ENCODE results near the gene TRAPPC8. TPM values are rescaled to one million over a fixed set of nuclear protein-coding genes. Genes with fewer than 3 reads are reported as not detected.
"Not testable (repeated sequence)": the region's sequence is repeated elsewhere in the genome, so short reads cannot be mapped to it uniquely, and the experiment has no call there.

TRAPPC8 gene
- total RNA-seq, 2 experiments from 2014 or later: 24.4 to 26.3 TPM

DNA sequence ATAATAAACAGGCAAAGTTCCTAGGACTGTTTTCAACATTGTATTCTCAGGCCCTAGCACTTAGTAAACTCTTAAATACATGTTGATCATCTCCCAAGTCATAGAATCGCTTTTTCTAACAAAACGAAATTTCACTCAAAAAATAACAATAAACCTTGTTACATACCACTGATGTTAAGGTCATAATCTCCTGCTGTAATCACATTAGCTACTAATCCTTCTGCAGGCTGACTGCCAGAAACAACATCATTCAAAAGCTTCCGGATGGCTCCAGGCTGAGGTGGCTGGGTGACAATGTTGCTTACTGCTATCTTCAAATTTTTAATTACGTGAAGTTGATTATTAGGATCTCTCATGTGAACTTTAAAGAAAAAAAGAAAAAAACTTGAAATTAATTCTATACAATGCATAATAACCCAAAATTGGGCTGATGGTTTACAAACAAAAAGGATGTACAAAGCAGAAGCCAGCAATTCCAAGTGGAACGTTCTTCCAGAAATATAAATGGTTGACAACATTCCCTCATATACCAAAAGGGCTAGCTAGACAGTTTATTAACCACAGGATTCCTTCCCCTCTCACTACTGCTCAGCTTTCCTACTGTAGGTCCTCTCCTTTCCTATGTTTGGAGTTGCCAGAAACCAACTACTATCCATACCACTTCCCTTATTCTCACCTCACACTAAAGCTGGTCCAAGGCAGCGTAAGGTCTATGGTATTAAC is 11.6 kb downstream of the TRAPPC8 start:
- Mint-ChIP-seq H3K27ac (peak overlapping the region; percentile 14), H3K27me3 (no peaks in the 10 kb centered on the region), H3K9me3 (no peaks in the 10 kb centered on the region), H3K4me3 (no peak overlapping the region), H3K4me1 (ENCODE audit: low read depth) (peaks cover 10% of the 10 kb centered on the region), H3K36me3 (ENCODE audit: low read depth) (peaks cover 40% of the 10 kb centered on the region)
- Histone ChIP-seq H3K9me3 (ENCODE audit: control insufficient read depth in 1 of 2, insufficient read depth in 1 of 2, low read length in 2 of 2) (no peaks in the 10 kb centered on the region), H3K4me3 (ENCODE audit: low read length) (no peak overlapping the region), H3K27me3 (ENCODE audit: control insufficient read depth in 1 of 2, insufficient read depth in 2 of 2, low read length in 2 of 2) (no peaks in the 10 kb centered on the region), H3K27ac (ENCODE audit: low read depth in 1 of 2, low read length in 2 of 2) (no peak overlapping the region), H3K36me3 (ENCODE audit: insufficient read depth, low read length) (peaks cover 56% of the 10 kb centered on the region), H3K4me1 (ENCODE audit: insufficient read depth, low read length) (no peaks in the 10 kb centered on the region)
- no peak for ATAC-seq (ENCODE audit: poor library complexity)
- DNase-seq: no peak
- intact Hi-C loops (cut with DNase I, micrococcal nuclease): no loop called here
- ChIA-PET CTCF (interaction anchor here (0.7 to 1.1 kb wide), 2 partner anchors 21 to 26 kb away, joined by 3 to 4 read pairs; no protein-coding TSS in a partner anchor), POLR2A (interaction anchor here (1.7 kb wide), 1 partner anchor 11 kb away, joined by 4 read pairs; the partner anchor contains the start of gene TRAPPC8)
- TF ChIP-seq, protein P1, sequence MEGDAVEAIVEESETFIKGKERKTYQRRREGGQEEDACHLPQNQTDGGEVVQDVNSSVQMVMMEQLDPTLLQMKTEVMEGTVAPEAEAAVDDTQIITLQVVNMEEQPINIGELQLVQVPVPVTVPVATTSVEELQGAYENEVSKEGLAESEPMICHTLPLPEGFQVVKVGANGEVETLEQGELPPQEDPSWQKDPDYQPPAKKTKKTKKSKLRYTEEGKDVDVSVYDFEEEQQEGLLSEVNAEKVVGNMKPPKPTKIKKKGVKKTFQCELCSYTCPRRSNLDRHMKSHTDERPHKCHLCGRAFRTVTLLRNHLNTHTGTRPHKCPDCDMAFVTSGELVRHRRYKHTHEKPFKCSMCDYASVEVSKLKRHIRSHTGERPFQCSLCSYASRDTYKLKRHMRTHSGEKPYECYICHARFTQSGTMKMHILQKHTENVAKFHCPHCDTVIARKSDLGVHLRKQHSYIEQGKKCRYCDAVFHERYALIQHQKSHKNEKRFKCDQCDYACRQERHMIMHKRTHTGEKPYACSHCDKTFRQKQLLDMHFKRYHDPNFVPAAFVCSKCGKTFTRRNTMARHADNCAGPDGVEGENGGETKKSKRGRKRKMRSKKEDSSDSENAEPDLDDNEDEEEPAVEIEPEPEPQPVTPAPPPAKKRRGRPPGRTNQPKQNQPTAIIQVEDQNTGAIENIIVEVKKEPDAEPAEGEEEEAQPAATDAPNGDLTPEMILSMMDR (IDR thresholded peaks at IDR 0.05): no peak

DNA sequence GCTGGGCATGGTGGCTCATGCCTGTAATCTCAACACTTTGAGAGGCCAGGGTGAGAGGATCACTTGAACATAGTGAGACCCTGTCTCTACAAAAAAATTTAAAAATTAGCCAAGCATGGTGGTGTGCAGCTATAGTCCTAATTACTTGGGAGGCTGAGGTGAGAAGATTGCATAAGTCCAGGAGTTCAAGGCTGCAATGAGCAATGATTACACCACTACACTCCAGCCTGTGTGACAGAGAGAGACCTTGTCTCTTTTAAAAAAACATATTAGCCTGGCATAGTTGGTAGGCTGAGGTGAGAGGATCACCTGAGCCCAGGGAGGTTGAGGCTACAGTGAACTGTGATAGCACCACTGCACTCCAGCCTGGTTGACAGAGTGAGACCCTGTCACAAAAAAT is 13.7 kb downstream of the TRAPPC8 start:
- TF ChIP-seq, protein P1 (IDR thresholded peaks at IDR 0.05): no peak
- no peaks in the 10 kb centered on the region for H3K9me3 Mint-ChIP-seq
- H3K4me1 Mint-ChIP-seq (ENCODE audit: low read depth): peaks cover 21% of the 10 kb centered on the region
- Histone ChIP-seq H3K27ac (ENCODE audit: low read depth in 1 of 2, low read length in 2 of 2) (no peak overlapping the region), H3K4me3 (ENCODE audit: low read length) (no peak overlapping the region), H3K36me3 (ENCODE audit: insufficient read depth, low read length) (peaks cover 49% of the 10 kb centered on the region), H3K27me3 (ENCODE audit: control insufficient read depth in 1 of 2, insufficient read depth in 2 of 2, low read length in 2 of 2) (no peaks in the 10 kb centered on the region), H3K4me1 (ENCODE audit: insufficient read depth, low read length) (no peaks in the 10 kb centered on the region), H3K9me3 (ENCODE audit: control insufficient read depth in 1 of 2, insufficient read depth in 1 of 2, low read length in 2 of 2) (no peaks in the 10 kb centered on the region)
- DNase-seq (no peak), ATAC-seq (ENCODE audit: poor library complexity) (no peak)
- no peaks in the 10 kb centered on the region for H3K27me3 Mint-ChIP-seq
- POLR2A ChIA-PET: no interaction called here
- H3K36me3 Mint-ChIP-seq (ENCODE audit: low read depth): peaks cover 57% of the 10 kb centered on the region
- CTCF ChIA-PET: no interaction called here
- intact Hi-C loops (cut with DNase I, micrococcal nuclease): no loop called here
- no peak overlapping the region for H3K4me3 Mint-ChIP-seq
- no peak overlapping the region for H3K27ac Mint-ChIP-seq

DNA sequence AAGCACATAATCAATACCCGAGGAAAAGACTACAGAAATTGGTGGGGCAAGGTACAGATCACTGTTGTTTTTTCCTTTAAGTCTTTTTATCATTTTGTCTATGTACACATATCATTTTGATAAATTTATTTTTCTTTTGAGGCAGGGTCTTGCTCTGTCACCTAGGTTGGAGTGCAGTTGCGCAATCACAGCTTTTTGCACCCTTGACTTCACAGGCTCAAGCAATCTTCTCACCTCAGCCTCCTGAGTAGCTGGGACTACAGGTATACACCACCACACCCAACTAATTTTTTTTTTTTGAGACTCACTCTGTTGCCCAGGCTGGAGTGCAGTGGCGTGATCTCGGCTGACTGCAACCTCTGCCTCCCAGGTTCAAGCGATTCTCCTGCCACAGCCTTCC is 15.9 kb downstream of the TRAPPC8 start:
- H3K9me3 Mint-ChIP-seq; H3K27me3 Mint-ChIP-seq; DNase-seq; H3K27me3 ChIP-seq (ENCODE audit: control insufficient read depth in 1 of 2, insufficient read depth in 2 of 2, low read length in 2 of 2); H3K4me3 Mint-ChIP-seq; POLR2A ChIA-PET; H3K27ac Mint-ChIP-seq; intact Hi-C loops (cut with DNase I, micrococcal nuclease); H3K27ac ChIP-seq (ENCODE audit: low read depth in 1 of 2, low read length in 2 of 2); CTCF ChIA-PET; H3K4me1 ChIP-seq (ENCODE audit: insufficient read depth, low read length); H3K4me3 ChIP-seq (ENCODE audit: low read length); H3K9me3 ChIP-seq (ENCODE audit: control insufficient read depth in 1 of 2, insufficient read depth in 1 of 2, low read length in 2 of 2); ATAC-seq (ENCODE audit: poor library complexity): not testable (repeated sequence)
- Mint-ChIP-seq H3K4me1 (ENCODE audit: low read depth) (peaks cover 20% of the 10 kb centered on the region), H3K36me3 (ENCODE audit: low read depth) (peaks cover 67% of the 10 kb centered on the region)
- peaks cover 43% of the 10 kb centered on the region for H3K36me3 ChIP-seq (ENCODE audit: insufficient read depth, low read length)

DNA sequence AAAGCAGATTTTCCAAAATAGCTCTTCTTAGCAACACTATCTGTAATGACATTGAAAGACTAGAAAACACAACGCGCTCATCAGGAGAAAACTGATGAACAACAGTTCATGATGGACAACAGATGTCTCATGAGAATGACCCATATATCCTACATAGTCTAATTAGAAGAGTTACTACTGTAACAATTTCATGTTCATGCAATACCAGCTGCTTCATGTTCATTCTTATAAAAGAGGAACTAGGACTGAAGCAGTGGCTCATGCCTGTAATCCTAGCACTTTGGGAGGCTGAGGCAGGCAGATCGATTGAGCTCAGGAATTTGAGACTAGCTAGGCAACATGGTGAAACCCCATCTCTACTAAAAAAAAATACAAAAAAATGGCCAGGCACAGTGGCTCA is 22.7 kb downstream of the TRAPPC8 start:
- H3K4me1 Mint-ChIP-seq (ENCODE audit: low read depth): peaks cover 15% of the 10 kb centered on the region
- DNase-seq: no peak
- no peak overlapping the region for H3K4me3 Mint-ChIP-seq
- intact Hi-C loops (cut with DNase I, micrococcal nuclease): no loop called here
- H3K9me3 Mint-ChIP-seq: no peaks in the 10 kb centered on the region
- TF ChIP-seq, protein P1 (IDR thresholded peaks at IDR 0.05): no peak
- Histone ChIP-seq H3K27me3 (ENCODE audit: control insufficient read depth in 1 of 2, insufficient read depth in 2 of 2, low read length in 2 of 2) (no peaks in the 10 kb centered on the region), H3K36me3 (ENCODE audit: insufficient read depth, low read length) (peaks cover 35% of the 10 kb centered on the region), H3K4me1 (ENCODE audit: insufficient read depth, low read length) (no peaks in the 10 kb centered on the region), H3K9me3 (ENCODE audit: control insufficient read depth in 1 of 2, insufficient read depth in 1 of 2, low read length in 2 of 2) (no peaks in the 10 kb centered on the region), H3K27ac (ENCODE audit: low read depth in 1 of 2, low read length in 2 of 2) (no peak overlapping the region), H3K4me3 (ENCODE audit: low read length) (no peak overlapping the region)
- no peak for ATAC-seq (ENCODE audit: poor library complexity)
- ChIA-PET POLR2A (no interaction called here), CTCF (interaction anchor here (1.2 kb wide), 1 partner anchor 14 kb away, joined by 4 read pairs; no protein-coding TSS in a partner anchor)
- H3K36me3 Mint-ChIP-seq (ENCODE audit: low read depth): peaks cover 70% of the 10 kb centered on the region
- H3K27ac Mint-ChIP-seq: no peak overlapping the region
- no peaks in the 10 kb centered on the region for H3K27me3 Mint-ChIP-seq

DNA sequence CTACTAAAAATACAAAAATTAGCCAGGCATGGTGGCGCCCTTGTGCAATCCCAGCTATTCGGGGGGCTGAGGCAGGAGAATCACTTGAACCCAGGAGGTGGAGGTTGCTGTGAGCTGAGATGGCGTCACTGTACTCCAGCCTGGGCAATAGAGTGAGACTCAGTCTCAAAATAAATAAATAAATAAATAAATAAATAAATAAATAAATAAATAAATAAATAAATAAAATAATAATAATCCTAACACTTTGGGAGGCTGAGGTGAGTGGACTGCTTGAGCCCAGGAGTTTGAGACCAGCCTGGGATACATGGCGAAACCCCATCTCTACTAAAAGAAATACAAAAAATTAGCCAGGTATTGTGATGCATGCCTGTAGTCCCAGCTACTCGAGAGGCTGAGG is 23.6 kb downstream of the TRAPPC8 start:
- H3K36me3 ChIP-seq (ENCODE audit: insufficient read depth, low read length): peaks cover 38% of the 10 kb centered on the region
- DNase-seq; CTCF ChIA-PET; H3K9me3 ChIP-seq (ENCODE audit: control insufficient read depth in 1 of 2, insufficient read depth in 1 of 2, low read length in 2 of 2); H3K27me3 ChIP-seq (ENCODE audit: control insufficient read depth in 1 of 2, insufficient read depth in 2 of 2, low read length in 2 of 2); H3K27me3 Mint-ChIP-seq; ATAC-seq (ENCODE audit: poor library complexity); intact Hi-C loops (cut with DNase I, micrococcal nuclease); H3K4me3 Mint-ChIP-seq; POLR2A ChIA-PET; H3K27ac ChIP-seq (ENCODE audit: low read depth in 1 of 2, low read length in 2 of 2); H3K9me3 Mint-ChIP-seq; H3K27ac Mint-ChIP-seq; H3K4me3 ChIP-seq (ENCODE audit: low read length); H3K4me1 ChIP-seq (ENCODE audit: insufficient read depth, low read length): not testable (repeated sequence)
- H3K4me1 Mint-ChIP-seq (ENCODE audit: low read depth): peaks cover 15% of the 10 kb centered on the region
- peaks cover 69% of the 10 kb centered on the region for H3K36me3 Mint-ChIP-seq (ENCODE audit: low read depth)

Data from CD4-positive, alpha-beta T cell (primary cell).